ENCODE results near the gene RPS27L. TPM values are rescaled to one million over a fixed set of nuclear protein-coding genes. Genes with fewer than 3 reads are reported as not detected.

Gene RPS27L
- total and polyA plus RNA-seq, 2 experiments from 2014 or later, result 30.6 to 326 TPM

- Histone ChIP-seq H3K4me1 (ENCODE audit: low read depth) (no peaks in the 10 kb centered on the region), H3K9me3 (ENCODE audit: low read depth) (no peaks in the 10 kb centered on the region), H3K27ac (no peak overlapping the region), H3K27me3 (no peaks in the 10 kb centered on the region), H3K36me3 (peaks cover 32% of the 10 kb centered on the region), H3K4me3 (no peak overlapping the region)
- TF ChIP-seq CTCF (IDR thresholded peaks at IDR 0.05; ENCODE audit: low read depth, low read length), result no peak
- DNase-seq (ENCODE audit: low read depth in 1 of 2, low spot score in 1 of 2), result no peak
These were observed 5.6 kb downstream of the RPS27L start for GRCh38 chr15:63151665-63152064.

GRCh38 chr15:63146684-63147083 is 10.6 kb downstream of the RPS27L start:
- TF ChIP-seq CTCF (IDR thresholded peaks at IDR 0.05; ENCODE audit: low read depth, low read length), result peak; percentile 25
- no peaks in the 10 kb centered on the region for H3K4me1 ChIP-seq (ENCODE audit: low read depth)
- peak in 1 of 2 donors; percentile 59 for DNase-seq (ENCODE audit: low read depth in 1 of 2, low spot score in 1 of 2)
- H3K27me3 ChIP-seq, result no peaks in the 10 kb centered on the region
- no peaks in the 10 kb centered on the region for H3K9me3 ChIP-seq (ENCODE audit: low read depth)
- H3K4me3 ChIP-seq, result no peak overlapping the region
- H3K27ac ChIP-seq, result no peak overlapping the region
- peaks cover 12% of the 10 kb centered on the region for H3K36me3 ChIP-seq

DNA sequence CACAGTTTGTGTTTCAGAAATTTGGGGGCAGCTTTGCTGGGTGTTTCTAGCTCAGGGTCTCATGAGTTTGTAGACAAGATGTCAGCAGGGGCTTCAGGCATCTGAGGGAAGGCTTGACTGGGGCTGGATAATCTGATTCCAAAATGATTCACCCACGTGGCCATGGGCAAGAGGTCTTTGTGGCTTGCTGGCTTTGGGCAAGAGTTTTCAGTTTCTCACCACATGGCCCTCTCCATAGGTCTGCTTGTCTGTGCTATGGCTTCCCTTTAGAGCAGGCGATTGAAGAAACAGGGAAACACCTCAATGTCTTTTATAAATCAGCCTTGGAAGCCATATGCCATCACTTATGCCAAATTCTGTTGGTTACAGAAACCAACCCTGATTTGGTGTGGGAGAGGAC is 11.9 kb downstream of the RPS27L start:
- no peak overlapping the region for H3K4me3 ChIP-seq
- no peak for DNase-seq (ENCODE audit: low read depth in 1 of 2, low spot score in 1 of 2)
- no peaks in the 10 kb centered on the region for H3K9me3 ChIP-seq (ENCODE audit: low read depth)
- TF ChIP-seq CTCF (IDR thresholded peaks at IDR 0.05; ENCODE audit: low read depth, low read length), result no peak
- no peaks in the 10 kb centered on the region for H3K4me1 ChIP-seq (ENCODE audit: low read depth)
- peaks cover 8% of the 10 kb centered on the region for H3K36me3 ChIP-seq
- H3K27ac ChIP-seq, result no peak overlapping the region
- no peaks in the 10 kb centered on the region for H3K27me3 ChIP-seq

DNA sequence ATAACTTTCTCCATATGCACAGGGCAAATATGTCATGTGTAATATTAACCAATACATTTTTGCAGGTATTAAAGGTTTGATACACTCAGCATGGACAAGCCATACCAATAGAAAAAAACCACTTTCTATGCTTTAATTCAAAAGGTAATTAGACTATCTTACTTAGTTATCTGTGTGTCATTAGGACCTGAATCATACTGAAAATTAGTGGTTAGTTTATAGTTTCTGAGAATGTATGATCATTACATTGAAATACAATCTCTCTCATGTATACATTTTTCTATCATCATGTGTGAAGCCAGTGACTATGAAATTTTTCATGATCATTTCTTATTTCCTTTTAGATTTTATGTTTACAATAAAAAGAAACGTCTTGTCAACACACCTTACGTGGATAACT is 16.3 kb downstream of the RPS27L start:
- Histone ChIP-seq H3K4me1 (ENCODE audit: low read depth) (no peaks in the 10 kb centered on the region), H3K27ac (no peak overlapping the region), H3K9me3 (ENCODE audit: low read depth) (no peaks in the 10 kb centered on the region), H3K4me3 (no peak overlapping the region), H3K36me3 (no peaks in the 10 kb centered on the region), H3K27me3 (no peaks in the 10 kb centered on the region)
- DNase-seq (ENCODE audit: low read depth in 1 of 2, low spot score in 1 of 2), result no peak
- no peak for TF ChIP-seq CTCF (IDR thresholded peaks at IDR 0.05; ENCODE audit: low read depth, low read length)

DNA sequence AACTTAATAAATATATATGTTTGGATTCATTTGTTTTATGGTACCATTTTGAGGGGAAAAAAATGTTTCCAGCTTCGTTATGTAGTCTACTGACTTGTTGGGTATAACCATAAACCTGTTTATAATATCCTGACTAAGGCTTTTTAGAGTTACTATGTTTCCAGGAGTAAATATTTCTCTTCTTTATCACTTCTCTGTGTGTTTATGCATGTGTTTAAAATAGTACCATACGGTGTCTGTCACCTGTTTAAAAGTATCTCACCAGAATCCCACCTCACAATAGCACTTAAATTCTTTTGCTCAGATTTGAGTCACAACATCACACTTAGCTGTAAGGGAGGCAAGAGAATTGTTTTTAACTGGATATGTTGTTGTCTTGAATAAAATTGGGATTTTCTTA is 20.5 kb downstream of the RPS27L start:
- Histone ChIP-seq H3K4me1 (ENCODE audit: low read depth) (no peaks in the 10 kb centered on the region), H3K36me3 (no peaks in the 10 kb centered on the region), H3K27me3 (no peaks in the 10 kb centered on the region), H3K9me3 (ENCODE audit: low read depth) (no peaks in the 10 kb centered on the region), H3K27ac (no peak overlapping the region), H3K4me3 (no peak overlapping the region)
- DNase-seq (ENCODE audit: low read depth in 1 of 2, low spot score in 1 of 2), result no peak
- no peak for TF ChIP-seq CTCF (IDR thresholded peaks at IDR 0.05; ENCODE audit: low read depth, low read length)

GRCh38 chr15:63135804-63136203 is 21.5 kb downstream of the RPS27L start:
- Histone ChIP-seq H3K9me3 (ENCODE audit: low read depth) (no peaks in the 10 kb centered on the region), H3K36me3 (no peaks in the 10 kb centered on the region), H3K27ac (no peak overlapping the region), H3K4me1 (ENCODE audit: low read depth) (no peaks in the 10 kb centered on the region), H3K4me3 (no peak overlapping the region), H3K27me3 (no peaks in the 10 kb centered on the region)
- DNase-seq (ENCODE audit: low read depth in 1 of 2, low spot score in 1 of 2), result peak in 1 of 2 donors; percentile 88
- TF ChIP-seq CTCF (IDR thresholded peaks at IDR 0.05; ENCODE audit: low read depth, low read length), result no peak
